Testis (tissue), 2 donors: Measurements from ENCODE around the gene CNTN4.

Experiments used
- CTCF ChIP-seq, 3 experiments: fragments of 450-650 bp in 2 of 3; fragments of 200-600 bp in 1 of 3; sonication (generic) in 1 of 3; IDR thresholded peaks; one replicate each; pipeline ENCODE4 v1.5.1; 2016 to 2019; ENCODE audit warnings: antibody characterized with exemption in 3 of 3, mild to moderate bottlenecking in 2 of 3, moderate library complexity in 1 of 3
- POLR2A ChIP-seq: fragments of 450-650 bp; IDR thresholded peaks from one replicate; pipeline ENCODE4 v1.6.1; 2017; ENCODE audit warnings: antibody characterized with exemption, mild to moderate bottlenecking, moderate library complexity

- TF ChIP-seq CTCF (IDR thresholded peaks at IDR 0.05): no peak
- no peak for TF ChIP-seq POLR2A
Measured at GRCh38 chr3:2377281-2377680, 278.6 kb downstream of the CNTN4 start.
